ENCODE results near the gene LSM7.

- no peak for TF ChIP-seq CTCF (IDR thresholded peaks at IDR 0.05)
- no peak for TF ChIP-seq POLR2A (IDR thresholded peaks at IDR 0.05)
Observed at GRCh38 chr19:2324220-2324948, 4.0 kb downstream of the LSM7 start.
